Neural progenitor cell (in vitro differentiated cells): ENCODE measurements around the gene NCDN.

Experiments used
- EZH2phosphoT487 ChIP-seq: fragments of 200-600 bp; sonication (generic); IDR thresholded peaks from 2 replicates; pipeline ENCODE4 v1.6.1; 2017; ENCODE audit warnings: antibody characterized with exemption
- TF ChIP-seq, protein P1 (sequence below): fragments of 200-600 bp; sonication (generic); IDR thresholded peaks from 2 replicates; pipeline ENCODE4 v1.5.1; 2017; ENCODE audit warnings: antibody characterized with exemption, mild to moderate bottlenecking

DNA sequence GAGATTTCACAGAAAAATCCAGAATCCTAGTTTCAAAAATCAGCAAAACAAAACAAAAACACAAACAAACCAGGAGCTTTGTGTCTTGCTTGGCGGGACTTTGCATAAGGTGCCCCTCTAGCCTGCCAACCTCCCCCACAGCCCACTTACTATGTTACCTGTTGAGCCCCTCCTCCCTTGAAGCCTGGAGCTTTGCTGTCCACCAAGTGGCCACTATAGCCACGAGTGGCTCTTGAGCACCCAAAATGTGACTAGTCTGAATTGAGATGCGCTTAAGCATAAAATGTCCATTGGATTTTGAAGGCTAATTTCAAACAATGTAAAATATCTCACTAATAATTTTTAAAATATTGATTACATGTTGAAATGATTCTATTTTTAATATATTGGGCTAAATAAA is 27.7 kb downstream of the NCDN start:
- TF ChIP-seq, protein P1, sequence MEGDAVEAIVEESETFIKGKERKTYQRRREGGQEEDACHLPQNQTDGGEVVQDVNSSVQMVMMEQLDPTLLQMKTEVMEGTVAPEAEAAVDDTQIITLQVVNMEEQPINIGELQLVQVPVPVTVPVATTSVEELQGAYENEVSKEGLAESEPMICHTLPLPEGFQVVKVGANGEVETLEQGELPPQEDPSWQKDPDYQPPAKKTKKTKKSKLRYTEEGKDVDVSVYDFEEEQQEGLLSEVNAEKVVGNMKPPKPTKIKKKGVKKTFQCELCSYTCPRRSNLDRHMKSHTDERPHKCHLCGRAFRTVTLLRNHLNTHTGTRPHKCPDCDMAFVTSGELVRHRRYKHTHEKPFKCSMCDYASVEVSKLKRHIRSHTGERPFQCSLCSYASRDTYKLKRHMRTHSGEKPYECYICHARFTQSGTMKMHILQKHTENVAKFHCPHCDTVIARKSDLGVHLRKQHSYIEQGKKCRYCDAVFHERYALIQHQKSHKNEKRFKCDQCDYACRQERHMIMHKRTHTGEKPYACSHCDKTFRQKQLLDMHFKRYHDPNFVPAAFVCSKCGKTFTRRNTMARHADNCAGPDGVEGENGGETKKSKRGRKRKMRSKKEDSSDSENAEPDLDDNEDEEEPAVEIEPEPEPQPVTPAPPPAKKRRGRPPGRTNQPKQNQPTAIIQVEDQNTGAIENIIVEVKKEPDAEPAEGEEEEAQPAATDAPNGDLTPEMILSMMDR = no peak
- TF ChIP-seq EZH2phosphoT487 = no peak
